GM21528 (cell line): Measurements from ENCODE around the gene PDCD2L.
"Not testable (repeated sequence)": the region's sequence is repeated elsewhere in the genome, so short reads cannot be mapped to it uniquely, and the experiment has no call there.

Experiments
- ATAC-seq: cut with Tn5 transposase; IDR thresholded peaks from one replicate; pipeline ENCODE4 v1.9.1; 2021; ENCODE audit warnings: mild to moderate bottlenecking, moderate library complexity; ENCODE audit not compliant: unreplicated experiment, low FRiP score

Gene PDCD2L

DNA sequence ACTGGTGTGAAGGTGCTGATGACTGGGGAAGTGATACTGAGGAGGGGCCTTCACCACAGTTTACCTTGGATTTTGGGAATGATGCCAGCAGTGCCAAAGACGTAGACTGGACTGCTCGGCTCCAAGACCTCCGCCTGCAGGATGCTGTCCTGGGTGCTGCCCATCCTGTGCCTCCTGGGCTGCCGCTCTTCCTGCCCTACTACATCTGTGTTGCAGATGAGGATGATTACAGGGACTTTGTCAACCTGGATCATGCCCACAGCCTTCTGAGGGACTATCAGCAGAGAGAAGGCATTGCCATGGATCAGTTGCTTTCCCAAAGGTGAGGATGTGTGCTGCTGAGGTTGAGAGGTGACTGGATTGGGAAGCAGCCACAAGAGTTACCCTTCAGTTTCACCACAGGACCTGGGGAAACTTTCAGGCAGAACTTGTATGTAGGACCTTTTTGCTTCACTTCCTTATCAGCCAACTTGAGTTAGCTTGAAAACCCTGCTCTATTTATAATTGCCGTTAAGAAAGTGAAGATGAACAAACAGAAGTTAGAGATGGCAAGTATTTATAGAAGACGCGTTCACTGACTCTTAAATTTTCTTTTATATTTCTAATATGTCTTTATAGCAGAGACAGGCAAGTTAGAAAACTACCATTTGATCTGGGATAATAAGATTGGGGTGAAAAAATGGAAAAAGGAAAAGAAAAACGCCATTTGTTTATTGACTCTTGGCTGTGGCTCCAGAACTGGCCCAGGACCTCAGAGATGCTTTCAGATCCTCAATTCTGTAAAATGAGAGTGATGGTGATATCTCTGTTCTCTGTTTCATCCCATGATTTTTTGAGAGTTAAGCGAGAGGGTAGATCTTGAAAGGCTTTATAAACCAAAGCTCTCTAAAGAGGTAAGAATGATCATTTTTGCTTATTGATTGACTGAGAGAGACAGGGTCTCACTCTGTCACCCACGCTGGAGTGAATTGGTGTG, 5.3 kb downstream of the PDCD2L start:
- no peak for ATAC-seq

DNA sequence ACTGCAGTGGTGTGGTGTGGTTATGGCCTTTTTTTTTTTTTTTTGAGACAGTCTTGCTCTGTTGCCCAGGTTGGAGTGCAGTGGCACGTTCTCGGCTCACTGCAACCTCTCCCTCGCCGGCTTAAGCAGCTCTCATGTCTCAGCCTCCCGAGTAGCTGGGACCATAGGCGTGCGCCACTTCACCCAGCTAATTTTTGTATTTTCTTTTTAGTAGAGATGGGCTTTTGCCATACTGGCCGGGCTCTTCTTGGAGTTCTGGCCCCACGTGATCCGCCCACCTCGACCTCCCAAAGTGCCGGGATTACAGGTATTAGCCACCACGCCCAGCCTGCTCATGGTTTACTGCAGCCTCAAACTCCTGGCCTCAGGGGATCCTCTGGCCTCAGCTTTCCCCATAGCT, 7.0 kb downstream of the PDCD2L start:
- ATAC-seq = no peak

DNA sequence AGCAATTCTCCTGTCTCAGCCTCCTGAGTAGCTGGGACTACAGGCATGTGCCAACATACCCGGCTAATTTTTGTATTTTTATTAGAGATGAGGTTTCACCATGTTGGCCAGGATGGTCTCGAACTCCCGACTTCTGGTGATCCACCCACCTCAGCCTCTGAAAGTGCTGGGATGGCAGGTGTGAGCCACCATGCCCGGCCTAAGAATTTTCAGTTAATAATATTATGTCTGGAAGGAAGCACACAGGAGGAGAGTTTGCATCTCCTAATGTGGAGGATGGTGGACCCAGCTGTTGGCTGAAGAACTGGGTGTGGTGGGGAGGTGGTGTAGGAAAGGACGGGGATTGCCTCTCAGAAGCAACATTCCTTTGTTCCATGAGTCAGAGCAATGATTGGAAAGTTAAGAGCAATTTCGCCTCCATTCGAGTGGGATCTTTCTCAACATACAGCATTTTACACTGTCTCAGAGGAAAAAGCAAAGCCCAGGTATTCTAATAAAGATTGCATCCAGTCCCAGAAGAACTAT, 11.9 kb downstream of the PDCD2L start:
- no peak for ATAC-seq

DNA sequence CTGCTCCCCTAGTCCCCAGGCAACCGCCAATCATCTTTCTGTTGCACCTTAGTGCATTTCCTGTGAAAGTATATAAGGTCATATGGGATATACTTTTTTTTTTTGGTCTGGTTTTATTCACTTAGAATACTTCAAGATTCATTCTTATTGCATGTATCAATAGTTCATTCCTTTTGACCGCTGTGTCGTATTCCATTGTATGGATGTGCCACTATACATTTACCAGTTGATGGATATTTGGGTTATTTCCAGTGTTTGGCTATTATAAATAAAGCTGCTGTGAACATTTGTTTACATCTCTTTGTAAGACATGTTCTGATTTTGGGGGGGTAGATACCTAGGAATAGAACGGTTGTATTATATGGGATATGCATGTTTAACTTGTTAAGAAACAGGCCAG, 14.1 kb downstream of the PDCD2L start:
- ATAC-seq = no peak

DNA sequence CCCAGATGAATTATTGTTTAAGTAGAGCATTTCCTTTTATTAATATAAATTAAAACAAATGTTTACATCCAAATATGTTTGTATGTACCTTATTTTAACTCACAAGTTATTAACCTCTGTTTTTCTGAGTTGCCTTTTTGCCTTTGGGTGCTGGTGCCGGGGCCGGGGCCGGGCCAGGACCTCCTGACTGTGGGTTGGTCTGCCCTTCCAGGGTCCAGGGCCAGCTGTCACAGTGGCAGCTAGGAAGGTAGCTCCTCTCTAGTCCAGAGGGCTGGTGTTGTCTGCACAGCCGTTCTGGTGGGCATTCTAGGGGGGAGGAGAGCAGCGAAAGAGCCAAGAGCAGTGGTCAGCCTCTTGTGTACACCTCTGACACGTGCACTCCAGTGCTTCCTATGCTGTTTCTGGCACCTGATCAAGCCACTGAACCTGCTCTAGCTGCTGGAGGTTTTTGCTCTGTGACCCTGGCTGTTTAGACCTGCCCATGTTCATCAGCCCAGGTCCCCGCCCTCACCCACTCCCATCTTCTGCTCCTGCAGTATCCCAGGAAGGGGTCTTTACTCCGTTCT, 22.0 kb downstream of the PDCD2L start:
- ATAC-seq = no peak

DNA sequence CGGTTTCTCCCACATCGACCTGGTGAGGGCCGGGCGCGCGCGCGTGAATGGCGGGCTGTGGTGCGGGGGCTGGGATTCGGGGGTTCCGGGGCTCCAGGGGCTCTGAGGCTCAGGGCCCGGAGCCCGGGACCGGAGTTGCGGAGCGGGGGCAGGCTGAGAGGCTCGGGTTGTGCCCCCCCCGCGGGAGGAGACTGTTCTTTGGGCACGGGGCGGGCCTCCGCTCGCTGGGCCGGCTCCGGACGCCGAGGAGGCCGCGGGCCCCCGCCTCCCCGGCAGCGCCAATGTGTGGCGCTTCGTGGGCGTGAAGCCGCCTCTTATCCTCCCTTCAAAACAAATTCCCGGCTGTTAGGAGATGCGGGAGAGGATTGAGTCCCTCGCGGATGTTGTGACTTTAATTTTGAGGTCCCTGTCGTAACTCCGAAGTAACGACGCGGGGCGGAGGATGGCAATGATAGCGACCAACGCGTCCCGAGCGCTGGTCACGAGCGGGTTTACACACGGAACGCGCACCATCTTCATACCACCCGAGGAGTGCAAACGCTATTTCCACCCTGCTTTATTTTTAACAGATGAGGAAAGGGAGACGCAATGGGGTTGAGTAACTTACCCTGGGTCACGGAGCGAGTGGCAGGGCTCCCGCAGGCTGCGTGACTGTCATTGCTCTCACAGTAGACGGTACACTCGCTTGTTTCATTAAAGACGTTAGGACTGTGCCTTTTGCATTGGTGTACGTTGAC, 24.5 kb downstream of the PDCD2L start:
- ATAC-seq = peak; percentile 59

DNA sequence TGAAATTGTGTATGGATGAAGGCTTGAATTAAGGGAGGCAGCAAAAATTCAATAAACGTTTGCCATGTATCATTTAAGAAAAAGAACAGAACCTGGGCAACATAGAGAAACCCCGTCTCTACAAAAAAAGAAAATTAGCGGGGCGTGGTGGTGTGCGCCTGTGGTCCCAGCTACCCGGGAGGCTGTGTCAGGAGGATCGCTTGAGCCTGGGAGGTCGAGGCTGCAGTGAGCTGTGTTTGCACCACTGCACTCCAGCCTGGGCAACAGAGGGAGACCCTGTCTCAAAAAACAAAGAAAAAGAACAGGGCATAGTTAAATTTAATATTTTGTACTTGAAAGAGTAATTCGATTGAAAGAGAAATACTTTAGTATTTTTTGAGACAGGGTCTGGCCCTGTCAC, 25.4 kb downstream of the PDCD2L start:
- ATAC-seq = no peak

DNA sequence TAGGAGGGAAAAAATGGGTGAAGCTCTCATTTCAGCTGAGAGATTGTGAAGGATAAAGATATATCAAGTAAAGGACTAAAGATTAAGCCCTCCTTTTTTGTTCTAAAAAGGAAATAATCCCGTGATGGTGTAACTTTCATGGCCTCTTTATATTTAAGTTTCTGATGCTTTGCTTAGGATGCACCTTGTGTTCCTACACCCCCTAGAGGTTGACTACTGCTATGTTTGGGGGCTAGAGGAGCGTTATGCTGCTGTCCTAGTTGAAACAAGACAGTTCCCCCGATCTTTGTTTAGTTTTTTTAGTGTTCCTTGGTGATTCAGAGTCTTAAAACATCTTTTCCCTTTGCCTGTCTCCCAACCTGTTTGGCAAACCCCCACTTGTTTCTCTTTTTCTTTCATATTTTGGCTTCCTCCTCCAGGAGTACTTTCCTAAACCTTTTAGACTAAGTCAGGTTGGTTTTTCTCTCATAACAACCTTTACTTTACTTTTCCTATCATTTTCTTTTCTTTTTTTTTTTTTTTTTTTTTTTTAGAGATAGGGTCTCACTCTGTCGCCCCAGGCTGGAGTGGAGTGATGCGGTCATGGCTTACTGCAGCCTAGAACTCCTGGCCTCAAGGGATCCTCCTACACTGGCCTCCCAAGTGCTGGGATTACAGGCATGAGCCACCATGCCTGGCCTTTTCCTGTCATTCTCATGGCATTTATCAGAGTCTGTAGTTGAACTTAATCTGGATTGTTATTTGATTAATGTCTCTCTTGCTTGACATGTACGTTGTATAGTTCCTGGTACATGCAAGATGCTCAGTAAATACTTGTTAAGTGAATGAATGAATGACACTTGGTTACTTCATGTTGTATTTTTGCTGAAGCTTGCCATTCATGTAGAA, 26.8 kb downstream of the PDCD2L start:
- no peak for ATAC-seq

DNA sequence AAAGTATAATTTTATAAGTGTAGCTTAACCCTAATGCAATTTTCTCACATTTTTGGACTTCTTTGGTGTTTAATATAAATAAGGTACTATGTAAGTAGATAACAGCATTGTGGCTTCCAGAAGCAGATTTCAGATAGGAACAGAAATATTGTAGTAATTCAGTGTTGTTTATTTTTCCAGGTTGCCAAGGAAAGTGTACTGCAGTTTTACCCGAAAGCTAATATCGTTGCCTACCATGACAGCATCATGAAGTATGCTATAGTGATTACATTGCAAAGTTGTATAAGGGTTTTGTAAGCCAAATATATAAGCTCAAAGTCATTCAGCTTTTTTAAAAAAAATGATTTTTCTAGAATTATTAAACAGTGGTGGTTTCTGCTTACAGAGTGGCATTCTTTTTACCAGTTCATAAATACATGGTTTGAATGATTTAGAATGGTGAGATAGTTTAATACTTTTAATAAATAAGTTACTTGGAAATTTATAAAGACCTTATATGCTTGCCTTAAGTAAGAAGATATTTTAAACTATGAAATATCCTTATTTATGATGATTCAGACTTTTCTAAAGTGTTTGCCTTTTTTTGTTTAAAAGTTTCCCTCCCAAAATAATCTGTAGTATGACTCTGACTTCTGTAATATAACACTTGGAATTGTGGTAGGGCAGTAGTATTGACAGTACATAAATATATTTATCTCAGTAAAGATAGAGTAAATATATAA, 27.6 kb downstream of the PDCD2L start:
- no peak for ATAC-seq

DNA sequence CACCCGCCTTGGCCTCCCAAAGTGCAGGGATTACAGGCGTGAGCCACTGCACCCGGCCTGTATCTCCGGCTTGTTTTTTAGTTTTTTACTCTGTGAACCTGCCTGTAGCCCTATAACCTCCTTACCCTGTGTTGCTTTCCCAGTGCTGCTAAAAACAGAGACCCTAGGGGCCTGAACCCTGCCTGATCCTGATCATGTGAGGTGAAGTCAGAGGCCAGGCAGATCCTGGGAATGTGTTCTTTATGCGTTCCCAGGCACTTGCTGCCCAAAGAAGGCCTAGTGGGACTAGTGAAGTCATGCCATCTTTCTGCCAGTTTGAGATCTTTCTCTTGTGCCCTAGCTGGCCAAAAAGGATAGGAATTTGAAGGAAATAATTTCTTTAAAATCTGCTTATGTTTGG, 28.6 kb downstream of the PDCD2L start:
- ATAC-seq = no peak

DNA sequence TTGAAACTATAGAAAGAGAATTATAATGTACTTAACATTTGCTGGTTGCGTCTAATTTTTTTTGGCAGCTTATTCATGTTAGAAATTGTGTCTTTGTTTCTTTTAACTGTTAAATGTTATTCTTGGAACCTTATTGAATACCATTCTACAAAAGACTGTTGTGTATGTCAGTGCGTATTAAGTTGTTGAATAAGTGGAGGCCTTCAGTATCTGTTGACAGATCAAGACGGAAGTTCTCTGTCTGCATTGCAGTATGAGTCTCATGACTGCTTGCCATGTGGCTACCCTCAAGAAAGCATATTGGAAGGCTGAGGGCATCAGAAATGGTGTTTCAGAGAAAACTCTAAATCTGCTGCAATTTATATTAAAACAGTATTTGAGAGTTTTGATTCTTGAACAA, 32.5 kb downstream of the PDCD2L start:
- ATAC-seq = no peak

DNA sequence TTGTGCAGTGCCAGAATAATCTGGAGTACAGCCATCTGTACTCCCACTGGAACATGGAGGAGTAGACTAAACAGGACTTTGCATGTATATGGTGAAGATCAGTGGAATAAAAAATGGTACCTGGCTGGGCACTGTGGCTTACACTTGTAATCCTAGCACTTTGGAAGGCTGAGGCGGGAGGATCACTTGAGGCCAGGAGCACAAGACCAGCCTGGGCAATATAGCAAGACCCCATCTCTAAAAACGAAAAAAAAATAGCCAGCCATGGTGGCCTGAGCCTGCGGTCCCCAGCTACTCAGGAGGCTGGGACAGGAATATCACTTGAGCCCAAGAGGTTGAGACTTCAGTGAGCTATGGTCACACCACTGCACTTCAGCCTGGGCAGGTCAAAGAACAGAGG, 44.0 kb downstream of the PDCD2L start:
- ATAC-seq = no peak

DNA sequence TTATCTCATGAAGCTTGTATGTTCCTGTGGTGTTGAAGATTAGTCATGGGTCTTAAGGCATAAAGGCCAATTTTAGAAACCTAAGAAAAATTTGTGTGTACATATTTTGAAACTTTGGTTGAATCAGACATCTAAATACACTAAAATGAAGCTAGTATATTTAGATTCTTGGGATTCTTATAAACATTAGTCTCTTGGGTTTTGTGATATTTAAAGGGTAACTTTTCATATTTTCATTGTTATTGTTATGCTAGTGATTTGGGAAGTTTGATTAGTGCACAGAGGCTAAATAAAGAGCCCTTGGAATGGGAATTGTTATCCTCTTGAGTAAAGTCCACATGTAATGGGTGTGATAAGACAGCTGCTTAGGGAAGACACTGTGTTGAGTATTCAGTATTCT, 48.5 kb downstream of the PDCD2L start:
- ATAC-seq = no peak

DNA sequence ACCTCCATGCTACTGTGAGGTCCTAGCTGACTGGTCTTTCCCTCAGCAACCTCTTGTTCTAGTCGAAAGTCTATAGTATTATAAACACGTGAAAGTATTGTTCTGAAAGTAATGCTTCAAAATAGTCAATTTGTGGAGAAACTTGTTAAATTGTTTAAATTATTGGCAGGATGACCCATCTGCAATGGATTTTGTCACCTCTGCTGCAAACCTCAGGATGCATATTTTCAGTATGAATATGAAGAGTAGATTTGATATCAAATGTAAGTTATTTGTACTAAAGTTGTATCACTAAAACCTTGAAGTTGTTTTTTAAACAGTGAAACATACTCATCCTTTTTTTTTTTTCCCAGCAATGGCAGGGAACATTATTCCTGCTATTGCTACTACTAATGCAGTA, 49.9 kb downstream of the PDCD2L start:
- no peak for ATAC-seq

DNA sequence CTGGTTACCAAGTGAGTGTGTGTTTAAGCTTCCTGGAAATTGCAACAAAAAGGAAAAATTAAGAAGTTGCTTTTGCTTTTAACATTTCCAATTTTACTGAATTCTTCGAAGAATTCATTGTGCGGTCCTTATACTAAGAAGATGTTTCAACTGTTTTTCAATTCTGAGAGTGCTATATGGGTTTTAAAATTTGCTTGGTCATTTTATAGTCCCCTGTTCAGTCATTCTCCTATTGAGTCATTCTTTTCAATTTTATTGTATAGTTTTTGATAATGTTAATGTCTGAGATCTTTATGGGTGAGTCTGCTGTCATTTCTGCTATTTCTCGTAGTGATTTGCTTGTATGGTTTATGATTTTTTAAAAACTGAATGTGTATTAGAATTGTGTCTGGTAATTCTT, 50.5 kb downstream of the PDCD2L start:
- no peak for ATAC-seq

DNA sequence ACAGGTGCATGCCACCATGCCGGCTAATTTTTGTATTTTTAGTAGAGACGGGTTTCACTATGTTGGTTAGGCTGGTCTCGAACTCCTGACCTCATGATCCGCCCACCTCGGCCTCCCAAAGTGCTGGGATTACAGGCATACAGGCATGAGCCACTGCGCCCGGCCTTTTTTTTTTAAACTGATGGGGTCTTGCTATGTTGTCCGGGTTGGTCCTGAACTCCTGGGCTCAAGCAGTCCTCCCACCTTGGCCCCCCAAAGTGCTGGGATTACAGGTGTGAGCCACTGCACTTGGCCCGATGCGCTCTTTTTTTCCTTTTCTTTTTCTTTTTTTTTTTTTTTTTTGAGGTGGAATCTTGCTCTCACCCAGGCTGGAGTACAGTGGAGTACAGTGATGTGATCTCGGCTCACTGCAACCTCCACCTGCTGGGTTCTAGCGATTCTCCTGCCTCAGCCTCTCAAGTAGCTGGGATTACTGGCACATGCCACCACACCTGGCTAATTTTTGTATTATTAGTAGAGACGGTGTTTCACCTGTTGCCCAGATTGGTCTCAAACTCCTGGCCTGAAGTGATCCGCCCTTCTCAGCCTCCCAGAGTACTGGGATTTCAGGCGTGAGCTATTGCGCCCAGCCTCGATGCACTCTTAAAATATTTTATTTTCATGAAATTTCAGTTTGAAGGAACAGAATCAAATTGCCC, 51.7 kb downstream of the PDCD2L start:
- not testable (repeated sequence) for ATAC-seq

DNA sequence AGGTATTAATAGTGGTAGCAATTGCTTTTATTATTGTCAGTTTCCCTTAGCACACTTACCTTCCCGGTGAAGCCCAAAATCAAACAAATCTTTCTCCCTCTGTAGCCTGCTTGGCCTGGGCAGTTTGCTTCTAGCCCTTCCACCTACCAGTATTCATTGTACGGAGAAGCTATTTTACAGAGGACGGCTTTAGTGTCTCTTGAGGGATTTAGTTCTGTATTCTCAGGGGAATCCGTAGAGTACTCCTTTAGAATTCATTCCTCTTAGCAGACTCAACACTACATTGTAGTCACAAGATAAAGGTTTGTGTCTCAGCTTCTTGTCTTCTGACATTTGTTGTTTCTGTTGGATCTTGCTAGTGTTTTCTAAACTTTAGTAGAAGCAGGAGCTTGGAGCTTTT, 53.2 kb downstream of the PDCD2L start:
- ATAC-seq = no peak

DNA sequence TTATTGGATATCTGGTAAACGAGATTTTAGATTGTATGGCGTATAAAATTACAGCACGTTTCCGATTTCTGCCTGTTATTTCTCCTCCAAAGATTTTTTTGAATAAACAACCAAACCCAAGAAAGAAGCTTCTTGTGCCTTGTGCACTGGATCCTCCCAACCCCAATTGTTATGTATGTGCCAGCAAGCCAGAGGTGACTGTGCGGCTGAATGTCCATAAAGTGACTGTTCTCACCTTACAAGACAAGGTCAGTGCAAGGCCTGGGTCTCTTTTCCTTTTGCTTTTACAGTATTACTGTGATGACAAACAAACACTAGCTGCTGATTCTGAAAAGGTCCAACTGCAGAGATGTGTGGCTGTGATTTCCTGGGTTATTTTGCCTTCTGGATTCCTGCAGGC, 54.5 kb downstream of the PDCD2L start:
- no peak for ATAC-seq

DNA sequence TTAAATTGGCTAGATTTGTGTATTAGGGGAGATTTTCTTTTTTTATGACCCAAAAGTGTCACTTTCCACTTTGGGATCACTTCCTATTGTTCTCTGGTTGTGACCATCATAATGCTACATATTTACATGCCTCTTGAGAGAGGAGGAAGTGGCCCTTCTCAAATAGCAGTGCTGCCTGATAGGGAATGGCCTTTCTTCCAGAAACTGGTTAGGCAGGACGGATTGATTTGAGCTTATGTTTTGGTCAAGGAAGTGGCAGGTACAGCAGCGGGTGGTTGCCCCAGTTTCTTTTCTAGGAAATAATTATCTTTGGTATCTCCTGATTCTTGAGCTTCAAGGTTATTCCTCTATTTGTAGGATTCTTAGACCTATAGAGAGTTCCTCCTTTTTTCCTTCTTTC, 55.4 kb downstream of the PDCD2L start:
- no peak for ATAC-seq
